ENCODE measurements around the gene MAZ.

MAZ gene

GRCh38 chr16:29807426-29808218 lies 1.3 kb downstream of the MAZ start:
- DNase-seq = peak; percentile 97
- in situ Hi-C loops (cut with MboI; ENCODE audit: low pct_unique_long_range_greater_than_20kb, low sequenced_read_pairs) = no loop called here

GRCh38 chr16:29808219-29808900 lies 2.0 kb downstream of the MAZ start:
- in situ Hi-C loops (cut with MboI; ENCODE audit: low pct_unique_long_range_greater_than_20kb, low sequenced_read_pairs) = no loop called here
- DNase-seq = no peak

GRCh38 chr16:29809031-29809747 lies 2.9 kb downstream of the MAZ start:
- DNase-seq = no peak
- in situ Hi-C loops (cut with MboI; ENCODE audit: low pct_unique_long_range_greater_than_20kb, low sequenced_read_pairs) = no loop called here

- peak; percentile 74 for DNase-seq
- in situ Hi-C loops (cut with MboI; ENCODE audit: low pct_unique_long_range_greater_than_20kb, low sequenced_read_pairs) = no loop called here
These were observed 3.7 kb downstream of the MAZ start for GRCh38 chr16:29809850-29810698.

- DNase-seq = no peak
- in situ Hi-C loops (cut with MboI; ENCODE audit: low pct_unique_long_range_greater_than_20kb, low sequenced_read_pairs) = no loop called here
These were observed 4.4 kb downstream of the MAZ start for GRCh38 chr16:29810699-29811169.

GRCh38 chr16:29811170-29811895 lies 5.0 kb downstream of the MAZ start:
- peak; percentile 87 for DNase-seq
- in situ Hi-C loops (cut with MboI; ENCODE audit: low pct_unique_long_range_greater_than_20kb, low sequenced_read_pairs) = no loop called here

- in situ Hi-C loops (cut with MboI; ENCODE audit: low pct_unique_long_range_greater_than_20kb, low sequenced_read_pairs) = no loop called here
These were observed 5.8 kb downstream of the MAZ start, which contains the start of gene PRRT2 for GRCh38 chr16:29811896-29812665. Gene PRRT2, plus strand, starts transcription at chr16:29812193. Its CDS starts 862 bp downstream, at chr16:29813055.

GRCh38 chr16:29812754-29813643 lies 6.7 kb downstream of the MAZ start:
- in situ Hi-C loops (cut with MboI; ENCODE audit: low pct_unique_long_range_greater_than_20kb, low sequenced_read_pairs) = no loop called here
- DNase-seq = no peak

More at GRCh38 chr16:29811896-29812665, 5.8 kb downstream of the MAZ start, which contains the start of gene PRRT2:
- peak; percentile 63 for DNase-seq

GRCh38 chr16:29813644-29814562 lies 7.6 kb downstream of the MAZ start:
- in situ Hi-C loops (cut with MboI; ENCODE audit: low pct_unique_long_range_greater_than_20kb, low sequenced_read_pairs) = no loop called here
- DNase-seq = no peak

- in situ Hi-C loops (cut with MboI; ENCODE audit: low pct_unique_long_range_greater_than_20kb, low sequenced_read_pairs) = no loop called here
- no peak for DNase-seq
These were observed 8.3 kb downstream of the MAZ start for GRCh38 chr16:29814592-29814991.

- in situ Hi-C loops (cut with MboI; ENCODE audit: low pct_unique_long_range_greater_than_20kb, low sequenced_read_pairs) = no loop called here
- DNase-seq = peak; percentile 18
These were observed 8.8 kb downstream of the MAZ start for GRCh38 chr16:29815032-29815721.

GRCh38 chr16:29815793-29816693 lies 9.7 kb downstream of the MAZ start, which contains the start of gene PAGR1:
Gene PAGR1, plus strand, starts transcription at chr16:29816152. Its CDS starts 374 bp downstream, at chr16:29816526.
- DNase-seq = peak; percentile 99
- in situ Hi-C loops (cut with MboI; ENCODE audit: low pct_unique_long_range_greater_than_20kb, low sequenced_read_pairs) = no loop called here

GRCh38 chr16:29816694-29817441 lies 10.5 kb downstream of the MAZ start:
- in situ Hi-C loops (cut with MboI; ENCODE audit: low pct_unique_long_range_greater_than_20kb, low sequenced_read_pairs) = no loop called here
- DNase-seq = peak; percentile 81

All from KBM-7 (cell line).